ENCODE results near the gene PPP1R7. TPM values are rescaled to one million over a fixed set of nuclear protein-coding genes. Genes with fewer than 3 reads are reported as not detected.

Gene PPP1R7
- total and polyA plus RNA-seq, 8 donors = 21.5 to 38.7 (median 31.5) TPM

- ATAC-seq (no peak), DNase-seq (no peak), FAIRE-seq (no peak)
- TF ChIP-seq CTCF (IDR thresholded peaks at IDR 0.05) = no peak
- 97 to 98% methylated on average over 2 of the region's 2 CpGs for WGBS, 2 donors
- Histone ChIP-seq H3K27ac (no peak overlapping the region), H3K4me3 (no peak overlapping the region), H3K27me3 (no peaks in the 10 kb centered on the region), H3K4me1 (no peaks in the 10 kb centered on the region), H3K9me3 (no peaks in the 10 kb centered on the region), H3K36me3 (peaks cover 0 to 28% (median 12%) of the 10 kb centered on the region in 3 donors)
- intact Hi-C loops (cut with DNase I) = no loop called here
Measured at GRCh38 chr2:241173557-241173956, 23.3 kb downstream of the PPP1R7 start.

GRCh38 chr2:241177526-241178334 lies 27.5 kb downstream of the PPP1R7 start:
- Histone ChIP-seq H3K27ac (no peak overlapping the region), H3K27me3 (no peaks in the 10 kb centered on the region), H3K36me3 (peaks cover 0 to 19% (median 0%) of the 10 kb centered on the region in 3 donors), H3K4me3 (no peak overlapping the region), H3K4me1 (no peaks in the 10 kb centered on the region), H3K9me3 (no peaks in the 10 kb centered on the region)
- intact Hi-C loops (cut with DNase I) = no loop called here
- 96 to 97% methylated on average over 12 of the region's 12 CpGs for WGBS, 2 donors
- ATAC-seq = no peak
- TF ChIP-seq CTCF (IDR thresholded peaks at IDR 0.05) = no peak
- no peak for FAIRE-seq
- DNase-seq = no peak

GRCh38 chr2:241178961-241179360 lies 28.7 kb downstream of the PPP1R7 start:
- no peak for DNase-seq

GRCh38 chr2:241179899-241180298 lies 29.6 kb downstream of the PPP1R7 start:
- no peak overlapping the region for H3K4me3 ChIP-seq

More at GRCh38 chr2:241178961-241179360, 28.7 kb downstream of the PPP1R7 start:
- Histone ChIP-seq H3K36me3 (peaks cover 0 to 19% (median 0%) of the 10 kb centered on the region in 3 donors), H3K27ac (no peak overlapping the region), H3K27me3 (no peaks in the 10 kb centered on the region), H3K9me3 (no peaks in the 10 kb centered on the region), H3K4me1 (no peaks in the 10 kb centered on the region), H3K4me3 (no peak overlapping the region)
- TF ChIP-seq CTCF (IDR thresholded peaks at IDR 0.05) = no peak
- ATAC-seq = no peak
- FAIRE-seq = no peak
- intact Hi-C loops (cut with DNase I) = no loop called here
- whole genome bisulfite sequencing, 2 donors = 71 to 83% methylated on average over 4 of the region's 4 CpGs

More at GRCh38 chr2:241179899-241180298, 29.6 kb downstream of the PPP1R7 start:
- DNase-seq (no peak), FAIRE-seq (no peak), ATAC-seq (no peak)
- intact Hi-C loops (cut with DNase I) = no loop called here
- Histone ChIP-seq H3K27ac (no peak overlapping the region), H3K36me3 (peaks cover 0 to 19% (median 0%) of the 10 kb centered on the region in 3 donors), H3K4me1 (no peaks in the 10 kb centered on the region), H3K9me3 (no peaks in the 10 kb centered on the region), H3K27me3 (no peaks in the 10 kb centered on the region)
- WGBS, 2 donors = 67 to 73% methylated on average over 4 of the region's 4 CpGs
- no peak for TF ChIP-seq CTCF (IDR thresholded peaks at IDR 0.05)
